Cardiac septum (tissue), 1 donor: ENCODE data around the gene ANKS6. TPM values are rescaled to one million over a fixed set of nuclear protein-coding genes. Genes with fewer than 3 reads are reported as not detected.

Experiments used
- DNase-seq: peaks from one replicate; pipeline ENCODE4 v3.0.0-alpha.2; 2020; ENCODE audit warnings: low spot score
- intact Hi-C: fragments of 100-400 bp; cut with DNase I; formaldehyde crosslinking; loops from one replicate; pipeline ENCODE4 v1.14.0; 2022
- long read RNA-seq: library from polyadenylated mRNA; unstranded; transcript quantifications from one replicate; pipeline ENCODE4 v2.0.0, GENCODE V29; 2021
- total RNA-seq: library from RNA; stranded (reverse); fragmentation: NEBNext Ultra II Directional; extraction: Animal tissue kit (Norgen Biotek cat#: 25700); gene quantifications from one replicate; pipeline ENCODE4 v1.2.1, GENCODE V29; 2021
- donor health status: DM: no; HTN: no; CAD: no.

Gene ANKS6
- total RNA-seq = 7.6 TPM
- long read RNA-seq, partial matches to known transcripts = 3 of 14 reads
- long read RNA-seq, other reads (novel, unspliced or antisense) = 10 of 14 reads

DNA sequence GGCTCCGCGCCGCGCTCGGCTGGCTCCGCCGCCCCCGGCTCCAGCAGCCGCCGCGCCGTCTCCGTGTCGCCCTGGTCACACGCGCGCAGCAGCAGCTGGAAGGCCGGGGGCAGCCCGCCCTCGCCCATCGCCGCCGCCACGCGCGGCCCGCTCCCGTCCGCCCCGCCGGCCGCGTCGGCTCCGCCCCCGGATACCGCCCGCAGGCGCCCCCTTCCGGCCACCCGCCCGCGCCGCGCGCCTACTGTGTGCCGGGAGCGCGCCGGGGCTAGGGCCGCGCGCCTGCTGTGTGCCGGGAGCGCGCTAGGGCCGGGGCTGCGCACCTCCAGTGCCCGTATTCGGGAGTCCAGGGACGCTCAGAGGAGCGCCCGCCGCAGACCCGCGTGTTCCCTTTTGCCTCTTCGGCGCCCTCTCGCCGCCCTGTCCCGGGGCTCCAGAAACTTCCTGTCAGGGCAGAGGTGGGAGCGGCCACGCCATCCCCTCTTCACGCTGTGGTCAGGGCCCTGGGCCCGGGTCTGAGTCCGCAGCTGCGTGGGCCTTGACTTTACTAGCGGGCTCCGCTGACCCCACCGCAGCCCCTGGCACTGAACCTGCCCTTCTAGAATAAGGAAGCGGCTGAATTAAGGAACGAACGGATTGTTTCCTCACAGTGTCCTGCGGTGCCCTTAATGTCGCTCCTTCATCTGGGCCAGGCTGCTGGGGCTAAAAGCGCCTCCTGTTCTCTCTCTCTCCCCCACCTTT lies at the start of gene ANKS6:
Gene ANKS6, minus strand, starts transcription at position 192 of the 738 bp plus-strand sequence. Its CDS starts 64 bp downstream, at position 128.
- intact Hi-C loops = no loop called here
- DNase-seq = peak; percentile 88

DNA sequence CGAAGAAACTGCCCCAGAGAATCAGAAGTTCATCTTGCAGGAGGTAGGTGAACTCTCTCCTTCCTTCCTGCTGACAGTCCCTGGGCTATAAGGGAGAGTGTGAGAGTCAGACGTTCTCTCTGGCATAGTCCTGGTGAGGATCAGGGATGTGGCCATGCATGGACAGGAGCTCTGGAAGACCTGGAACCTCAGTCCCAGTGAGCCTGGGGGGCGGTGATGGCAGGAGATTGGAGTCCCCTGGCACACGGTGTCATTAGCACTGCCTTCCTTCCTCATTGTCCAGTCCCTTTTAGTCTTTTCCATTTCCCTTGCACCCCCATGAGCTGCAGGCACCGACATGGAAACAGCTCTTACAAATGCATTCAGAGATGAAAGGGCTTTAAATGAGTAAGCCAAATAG lies 49.7 kb upstream of the ANKS6 start:
- peak; percentile 57 for DNase-seq
- intact Hi-C loops = no loop called here

DNA sequence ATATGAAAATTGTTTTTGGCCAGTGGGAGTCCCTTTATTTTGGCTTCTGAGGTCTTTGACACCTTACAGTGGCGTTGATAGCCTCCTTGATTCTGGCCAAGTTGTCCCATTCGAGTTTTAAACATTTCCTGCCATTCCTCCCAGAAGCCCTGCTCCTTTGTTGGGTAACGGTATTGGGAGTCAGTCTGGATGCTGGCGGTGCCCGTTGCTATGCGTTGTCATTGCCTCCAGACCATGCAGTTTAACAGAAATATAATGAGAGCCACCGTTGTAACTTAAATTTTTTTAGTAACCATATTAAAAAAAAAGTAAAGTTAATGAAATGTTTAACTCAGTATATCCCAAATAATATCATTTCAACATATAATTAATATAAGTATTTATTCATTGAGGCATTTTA lies 46.2 kb upstream of the ANKS6 start:
- DNase-seq = no peak
- intact Hi-C loops = no loop called here

DNA sequence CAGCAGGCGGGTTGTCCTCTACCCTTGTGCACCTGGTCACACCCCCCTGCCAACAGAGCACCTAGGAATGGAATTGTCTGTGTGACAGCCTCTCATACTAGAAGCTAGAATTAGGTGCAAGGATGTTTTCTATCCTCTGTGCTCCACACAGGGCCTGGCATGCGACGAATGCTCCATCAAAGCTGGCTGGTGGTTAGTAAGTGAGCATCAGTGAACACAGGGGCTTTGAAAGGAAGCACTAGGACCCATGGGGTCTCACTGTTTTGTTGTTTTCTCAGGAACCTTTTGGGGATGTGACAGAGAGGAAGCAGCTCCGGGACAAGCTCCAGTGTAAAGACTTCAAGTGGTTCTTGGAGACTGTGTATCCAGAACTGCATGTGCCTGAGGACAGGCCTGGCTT lies 43.4 kb upstream of the ANKS6 start:
- intact Hi-C loops = no loop called here
- DNase-seq = no peak

DNA sequence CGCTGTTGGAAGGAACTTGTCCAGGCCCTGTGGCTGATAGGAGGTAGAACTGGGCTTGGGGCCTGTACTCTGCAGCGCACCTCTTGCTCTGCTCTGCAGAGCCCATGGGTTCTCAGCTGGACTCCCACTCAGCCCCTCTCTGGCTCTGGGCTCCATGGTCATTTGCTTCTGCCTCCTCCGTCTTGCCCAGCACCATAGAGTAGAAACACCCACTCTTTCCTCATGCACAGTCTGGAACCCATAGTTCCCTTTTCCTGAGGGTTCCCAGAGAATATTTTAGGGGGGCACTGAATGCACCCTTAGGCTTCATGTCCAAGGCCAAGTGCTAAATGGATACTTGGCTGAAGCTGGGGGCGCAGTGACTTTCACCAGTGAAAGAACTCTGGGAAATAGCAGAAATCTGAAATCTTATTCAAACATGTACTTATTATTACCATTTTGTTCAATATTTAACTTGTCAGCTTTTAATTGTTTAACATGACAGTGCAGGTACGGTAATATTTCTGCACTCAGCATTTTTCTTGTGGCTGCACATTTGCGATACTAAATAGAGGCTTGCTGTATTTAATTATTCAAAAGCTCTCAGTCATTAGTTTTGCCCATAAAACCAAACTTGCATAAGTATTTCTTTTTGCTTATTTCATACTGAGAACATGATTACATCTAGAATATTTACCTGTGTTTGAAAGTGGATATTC lies 42.7 kb upstream of the ANKS6 start:
- intact Hi-C loops = no loop called here
- DNase-seq = no peak

DNA sequence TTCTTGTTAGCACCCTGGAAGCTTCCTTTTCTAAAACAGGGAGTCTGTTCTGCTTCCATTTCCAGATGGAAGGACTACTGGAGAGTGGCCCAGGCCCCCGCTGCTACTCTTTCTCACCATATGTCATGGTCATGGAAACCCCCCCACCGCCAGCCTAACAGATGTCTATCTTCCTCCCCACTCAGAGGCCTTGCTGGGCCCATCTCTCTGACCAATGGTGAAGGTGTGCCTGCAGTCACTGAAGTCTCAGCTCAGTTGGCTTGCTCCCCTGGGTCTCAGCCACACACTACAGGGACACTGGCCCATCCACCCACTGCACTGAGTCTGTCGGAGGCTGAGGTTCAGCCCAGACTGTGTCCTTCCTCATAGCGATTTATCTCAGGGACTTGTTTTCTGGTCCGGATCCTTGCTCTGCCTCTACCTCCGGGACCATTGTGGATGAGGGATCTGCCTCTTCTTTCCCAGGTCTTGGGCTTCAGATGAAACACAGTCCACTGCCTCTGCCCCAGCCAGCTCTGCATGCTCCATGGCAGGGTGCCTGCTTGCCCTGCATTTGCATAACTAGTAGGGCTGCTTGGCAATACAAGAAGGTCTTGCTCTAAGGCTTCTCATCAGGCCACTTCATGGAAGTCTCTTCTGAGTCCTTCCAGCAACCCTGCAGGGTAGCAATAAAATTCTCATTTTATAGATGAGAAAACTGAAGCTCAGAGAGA lies 42.0 kb upstream of the ANKS6 start:
- no peak for DNase-seq
- intact Hi-C loops = no loop called here

DNA sequence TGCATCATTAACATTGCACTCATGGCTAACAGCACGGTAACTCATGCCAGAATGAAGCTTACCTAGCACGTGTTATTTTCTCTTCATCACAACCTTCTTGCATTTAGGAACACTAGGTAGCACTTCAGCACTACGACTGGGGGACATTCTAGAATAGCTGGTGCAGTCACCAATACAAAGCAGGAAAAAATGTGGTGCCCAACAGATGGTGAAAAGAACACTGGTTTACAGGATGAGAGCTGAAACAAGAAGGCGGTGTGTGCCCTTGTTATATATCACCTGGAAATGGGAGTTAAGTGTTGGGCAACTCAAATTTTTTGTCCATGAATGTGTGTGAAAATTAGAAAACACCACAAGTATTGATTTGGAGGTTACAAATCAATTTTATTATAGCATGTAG lies 41.2 kb upstream of the ANKS6 start:
- no peak for DNase-seq
- intact Hi-C loops = no loop called here

DNA sequence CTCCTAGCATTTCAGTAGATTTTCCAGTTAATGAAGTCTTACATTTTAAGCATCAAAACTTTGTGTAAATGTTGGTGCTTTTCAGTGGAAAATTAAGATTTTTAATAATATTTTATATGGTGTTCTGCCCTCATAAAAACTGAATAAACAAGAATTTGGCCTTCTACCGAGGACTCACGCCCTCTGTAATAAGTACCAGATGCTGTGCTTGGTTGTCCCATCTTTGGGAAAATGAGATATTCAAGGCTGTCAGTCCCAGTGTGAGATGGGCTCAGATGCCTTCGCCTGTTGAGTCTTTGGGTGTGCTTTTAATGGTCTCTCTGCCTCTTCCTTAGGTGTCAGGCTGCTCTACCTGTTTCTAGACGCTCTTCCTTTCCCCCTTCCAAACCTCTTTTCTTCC lies 39.9 kb upstream of the ANKS6 start:
- DNase-seq = no peak
- intact Hi-C loops = no loop called here

DNA sequence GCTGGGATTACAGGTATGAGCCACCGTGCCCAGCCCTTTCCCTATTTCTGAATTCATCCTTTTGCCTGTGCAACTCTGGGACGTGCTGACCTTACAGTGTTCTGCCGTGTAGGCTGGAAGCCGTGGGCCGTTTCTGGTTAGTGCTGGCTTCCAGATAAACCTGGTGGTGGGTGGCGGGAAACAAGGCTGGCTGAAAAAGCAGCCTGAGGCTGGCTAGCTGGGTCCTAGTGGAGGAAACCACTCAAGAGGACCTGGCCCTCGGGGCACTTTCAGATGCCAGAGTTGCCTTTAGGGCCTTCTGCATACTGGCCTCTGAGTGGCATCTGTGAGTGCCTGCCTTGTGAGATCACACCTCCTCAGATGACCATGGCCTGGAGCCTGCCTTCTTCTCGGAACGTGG lies 38.0 kb upstream of the ANKS6 start:
- intact Hi-C loops = no loop called here
- DNase-seq = no peak

DNA sequence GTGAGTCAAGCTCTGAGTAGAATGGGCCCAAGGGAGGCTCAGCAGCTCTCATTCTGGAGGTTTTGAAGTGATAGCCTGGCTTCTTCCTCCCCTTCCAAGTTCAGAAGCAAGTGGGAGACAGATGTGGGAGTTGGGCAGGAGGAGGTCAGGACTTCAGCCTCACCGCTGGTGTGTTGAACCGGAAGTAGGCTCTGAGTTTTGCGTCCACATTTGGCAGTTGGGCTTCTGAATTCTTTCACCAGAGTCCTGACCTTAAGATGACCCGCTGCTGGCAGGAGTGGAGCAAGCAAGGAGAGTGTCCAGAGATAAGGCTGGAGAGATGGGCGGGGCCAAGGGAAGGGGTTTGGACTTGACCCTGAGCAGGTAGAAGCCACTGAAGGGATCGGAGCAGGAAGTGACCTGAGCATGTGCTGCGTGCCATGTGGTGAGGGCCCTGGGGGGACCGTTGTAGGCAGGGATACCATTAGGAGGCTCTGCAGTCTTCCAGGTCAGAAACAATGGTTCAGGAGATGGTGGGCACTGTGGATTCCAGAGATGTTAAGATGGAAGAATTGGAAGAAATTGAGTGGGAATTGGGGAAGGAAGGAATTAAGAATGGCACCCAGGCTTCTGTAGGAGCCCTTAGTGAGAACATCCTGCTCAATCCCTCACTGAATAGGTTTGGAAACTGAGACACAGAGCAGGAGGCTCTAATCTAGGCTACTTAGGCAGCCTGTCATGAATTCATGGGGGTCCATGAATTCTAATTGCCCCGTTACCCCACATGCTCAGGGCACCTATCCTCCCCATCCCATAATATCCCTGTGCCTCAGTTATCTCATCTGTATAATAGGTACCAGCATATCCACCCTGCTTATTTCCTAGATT lies 37.0 kb upstream of the ANKS6 start:
- DNase-seq = no peak
- intact Hi-C loops = no loop called here

DNA sequence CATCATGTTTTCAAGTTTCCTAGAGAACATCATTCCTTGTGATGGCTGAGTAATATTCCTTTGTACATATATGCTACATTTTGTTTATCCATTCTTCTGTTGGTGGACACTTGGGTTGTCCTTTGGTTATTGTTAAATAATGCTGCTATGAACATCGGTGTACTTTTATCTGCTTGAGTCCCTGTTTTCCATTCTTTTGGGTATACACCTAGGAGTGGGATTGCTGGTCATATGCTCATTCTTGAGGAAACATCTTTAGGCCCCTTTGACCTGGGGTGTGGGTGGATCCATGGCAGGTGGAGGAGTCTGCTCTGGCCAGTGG lies 36.4 kb upstream of the ANKS6 start:
- DNase-seq = no peak
- intact Hi-C loops = no loop called here

DNA sequence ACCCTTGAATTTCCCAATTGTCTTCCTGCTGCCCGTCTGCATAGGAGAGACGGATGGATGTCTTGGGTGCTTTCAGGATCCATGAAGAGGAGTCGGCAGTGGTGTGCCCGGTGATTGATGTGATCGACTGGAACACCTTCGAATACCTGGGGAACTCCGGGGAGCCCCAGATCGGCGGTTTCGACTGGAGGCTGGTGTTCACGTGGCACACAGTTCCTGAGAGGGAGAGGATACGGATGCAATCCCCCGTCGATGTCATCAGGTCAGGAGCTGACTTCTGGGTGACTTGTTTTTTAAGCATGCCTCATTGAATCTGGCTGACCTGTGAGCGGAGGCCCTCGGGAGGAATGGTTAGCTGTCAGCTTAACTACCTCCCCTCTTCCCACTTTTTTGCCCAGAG lies 35.3 kb upstream of the ANKS6 start:
- intact Hi-C loops = no loop called here

DNA sequence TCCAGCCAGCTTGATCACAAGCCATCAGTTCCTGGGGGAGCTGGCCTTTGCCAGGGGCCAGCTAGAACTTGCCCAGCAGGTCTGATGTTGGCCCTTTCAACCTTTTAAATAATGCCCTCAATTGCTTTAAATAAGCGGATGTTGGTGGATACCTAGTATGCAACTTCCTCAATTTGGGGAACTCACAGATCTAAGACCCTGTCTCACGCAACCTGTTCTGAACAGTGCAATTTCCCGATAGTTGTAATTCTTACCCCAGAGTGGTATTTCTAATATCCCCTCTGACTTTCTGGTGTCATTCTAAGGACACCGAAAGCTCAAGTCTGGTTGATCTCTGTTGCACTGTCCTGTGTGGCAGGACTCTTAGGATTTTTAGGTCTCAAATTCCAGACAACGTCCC lies 34.2 kb upstream of the ANKS6 start:
- DNase-seq = no peak
- intact Hi-C loops = no loop called here

More for the DNA sequence above, 35.3 kb upstream of the ANKS6 start:
- no peak for DNase-seq

DNA sequence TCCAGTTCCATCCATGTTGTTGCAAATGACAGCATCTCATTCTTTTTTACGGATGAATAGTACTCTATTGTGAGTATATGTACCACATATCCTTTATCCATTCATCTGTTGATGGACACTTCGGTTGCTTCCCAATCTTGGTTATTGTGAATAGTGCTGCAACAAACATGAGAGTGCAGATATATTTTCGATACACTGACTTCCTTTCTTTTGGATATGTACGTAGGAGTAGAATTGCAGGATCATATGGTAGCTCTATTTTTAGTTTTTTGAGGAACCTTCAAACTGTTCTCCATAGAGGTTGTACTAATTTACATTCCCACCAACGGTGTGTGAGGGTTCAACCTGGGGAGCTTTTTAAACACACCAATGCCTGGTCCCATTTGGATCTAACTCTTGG lies 33.4 kb upstream of the ANKS6 start:
- DNase-seq = no peak
- intact Hi-C loops = no loop called here

DNA sequence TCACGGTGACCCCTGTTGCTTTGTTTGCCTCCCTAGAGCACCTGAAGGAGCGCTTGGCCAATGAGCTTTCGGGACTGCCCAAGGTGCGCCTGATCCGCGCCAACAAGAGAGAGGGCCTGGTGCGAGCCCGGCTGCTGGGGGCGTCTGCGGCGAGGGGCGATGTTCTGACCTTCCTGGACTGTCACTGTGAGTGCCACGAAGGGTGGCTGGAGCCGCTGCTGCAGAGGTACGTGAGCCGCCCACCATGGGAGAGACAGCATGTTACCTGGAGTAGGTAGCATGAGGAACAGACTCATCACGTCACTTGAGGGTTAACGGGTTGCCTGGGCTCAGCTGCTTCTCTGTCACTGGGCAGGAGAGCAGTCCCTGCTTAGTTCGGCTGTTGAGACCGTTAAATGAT lies 30.4 kb upstream of the ANKS6 start:
- intact Hi-C loops = no loop called here
- no peak for DNase-seq

DNA sequence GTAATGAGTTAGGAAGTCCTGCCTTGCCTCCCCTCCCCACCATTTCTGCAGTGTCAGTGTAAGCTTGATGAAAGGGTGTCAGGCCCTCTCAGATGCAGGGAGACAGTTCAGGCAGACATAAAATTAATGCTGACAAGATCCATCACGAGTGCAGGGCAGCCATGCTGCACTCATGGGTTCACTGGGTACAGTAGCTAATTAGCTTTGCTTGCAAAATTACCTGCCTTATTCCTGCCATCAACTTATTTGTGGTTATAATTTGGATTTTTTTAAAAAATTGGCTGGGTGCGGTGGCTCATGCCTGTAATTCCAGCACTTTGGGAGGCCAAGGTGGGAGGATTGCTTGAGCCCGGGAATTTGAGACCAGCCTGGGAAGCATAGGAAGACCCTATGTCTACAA lies 29.1 kb upstream of the ANKS6 start:
- intact Hi-C loops = no loop called here
- DNase-seq = no peak

DNA sequence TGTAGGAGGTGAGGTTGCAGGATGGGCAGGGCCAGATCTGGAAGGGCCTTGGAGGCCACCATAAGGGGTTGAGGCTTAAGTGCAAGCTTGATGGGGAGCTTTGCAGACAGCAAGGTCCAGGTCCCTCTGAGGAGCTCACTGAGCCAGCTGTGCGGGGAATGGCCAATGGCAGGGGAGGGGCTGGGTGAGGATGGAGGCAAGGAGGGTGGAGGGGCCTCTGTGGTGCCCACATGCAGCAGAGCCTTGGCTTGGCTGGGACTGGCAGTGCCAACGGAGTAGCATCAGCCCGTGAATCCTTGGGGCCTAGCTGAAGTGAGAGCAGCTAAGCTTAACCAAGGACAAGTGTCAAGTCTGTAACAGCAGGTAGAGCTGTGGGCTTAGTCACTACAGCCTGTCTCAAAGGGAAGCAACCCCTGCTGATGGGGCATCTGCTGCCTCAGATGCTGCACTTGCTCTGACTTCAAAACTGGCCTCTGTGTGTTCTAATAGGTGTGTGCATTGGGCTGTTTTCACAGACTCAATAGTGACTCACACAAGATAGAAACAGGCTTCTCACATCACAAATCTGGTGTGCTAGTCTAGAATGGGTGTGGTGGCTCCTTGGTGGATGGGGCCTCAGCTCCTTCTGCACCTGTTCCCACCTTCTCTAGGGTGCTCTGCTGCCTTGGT lies 27.4 kb upstream of the ANKS6 start:
- DNase-seq = no peak

DNA sequence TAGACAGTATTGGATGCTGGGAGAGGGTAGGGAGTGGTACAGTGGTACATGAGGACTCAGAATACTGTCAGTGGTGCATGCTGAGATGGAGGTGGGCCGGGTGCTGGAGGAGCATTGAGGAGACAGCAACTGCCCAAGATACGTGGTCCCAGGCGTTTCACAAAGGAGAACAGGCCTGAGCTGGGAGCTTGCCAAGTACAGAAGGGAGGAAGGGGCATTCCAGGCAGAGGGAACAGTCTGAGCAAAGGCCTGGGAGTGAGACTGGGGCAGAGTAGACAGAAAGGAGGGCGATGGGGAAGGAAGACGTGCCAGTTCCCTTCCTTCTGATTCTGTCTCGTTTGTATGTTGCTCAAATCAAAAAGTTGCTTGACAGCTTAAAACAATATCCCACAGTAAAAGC lies 26.3 kb upstream of the ANKS6 start:
- intact Hi-C loops = no loop called here
- DNase-seq = no peak

More for the DNA sequence above, 27.4 kb upstream of the ANKS6 start:
- intact Hi-C loops = no loop called here

DNA sequence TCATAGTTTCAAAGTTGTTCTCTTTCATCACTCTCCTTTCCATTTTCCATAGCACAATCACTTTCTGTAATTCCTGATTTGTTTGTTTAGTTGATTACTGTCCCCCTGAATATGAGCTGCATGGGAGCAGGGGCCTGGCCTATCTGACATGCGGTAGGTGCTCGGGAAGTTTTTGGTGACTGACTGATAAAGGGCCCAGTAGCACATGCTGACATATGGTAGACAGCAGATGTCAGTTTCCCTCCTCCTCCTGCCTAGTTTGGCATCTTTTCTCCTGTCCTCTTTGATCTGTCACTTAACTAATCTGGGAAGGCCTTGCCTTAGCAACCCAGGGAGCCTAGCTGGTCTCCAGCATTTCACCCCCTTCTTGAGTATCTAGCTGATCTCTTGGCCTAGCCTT lies 25.5 kb upstream of the ANKS6 start:
- DNase-seq = no peak
- intact Hi-C loops = no loop called here
